ENCODE measurements around the gene SLC11A2. TPM values are rescaled to one million over a fixed set of nuclear protein-coding genes. Genes with fewer than 3 reads are reported as not detected.

Gene SLC11A2
- total RNA-seq, 1 donor from 2014 or later, result 42.9 TPM

- H3K27me3 ChIP-seq (ENCODE audit: control insufficient read depth, insufficient read depth, low read length), result no peaks in the 10 kb centered on the region
- H3K4me3 ChIP-seq (ENCODE audit: low read depth, low read length), result no peak within 1 kb of the TSS
- FAIRE-seq (no peak), DNase-seq (ENCODE audit: low read depth) (no peak)
- H3K36me3 ChIP-seq (ENCODE audit: control insufficient read depth, insufficient read depth, low read length), result no peaks in the 10 kb centered on the region
- no peak for TF ChIP-seq CTCF (IDR thresholded peaks at IDR 0.05; ENCODE audit: insufficient read depth, low read length, severe bottlenecking)
These were observed 73.7 kb downstream of the SLC11A2 start, which contains the start of gene HIGD1C for GRCh38 chr12:50952510-50952909. HIGD1C (plus strand) TSS chr12:50952544; CDS start chr12:50953999, 1,455 bp downstream.

GRCh38 chr12:50951112-50951511 is 75.1 kb downstream of the SLC11A2 start:
- H3K27me3 ChIP-seq (ENCODE audit: control insufficient read depth, insufficient read depth, low read length), result no peaks in the 10 kb centered on the region
- no peak for DNase-seq (ENCODE audit: low read depth)
- no peak for FAIRE-seq
- no peak for TF ChIP-seq CTCF (IDR thresholded peaks at IDR 0.05; ENCODE audit: insufficient read depth, low read length, severe bottlenecking)
- H3K36me3 ChIP-seq (ENCODE audit: control insufficient read depth, insufficient read depth, low read length), result no peaks in the 10 kb centered on the region
- H3K4me3 ChIP-seq (ENCODE audit: low read depth, low read length), result no peak overlapping the region

DNA sequence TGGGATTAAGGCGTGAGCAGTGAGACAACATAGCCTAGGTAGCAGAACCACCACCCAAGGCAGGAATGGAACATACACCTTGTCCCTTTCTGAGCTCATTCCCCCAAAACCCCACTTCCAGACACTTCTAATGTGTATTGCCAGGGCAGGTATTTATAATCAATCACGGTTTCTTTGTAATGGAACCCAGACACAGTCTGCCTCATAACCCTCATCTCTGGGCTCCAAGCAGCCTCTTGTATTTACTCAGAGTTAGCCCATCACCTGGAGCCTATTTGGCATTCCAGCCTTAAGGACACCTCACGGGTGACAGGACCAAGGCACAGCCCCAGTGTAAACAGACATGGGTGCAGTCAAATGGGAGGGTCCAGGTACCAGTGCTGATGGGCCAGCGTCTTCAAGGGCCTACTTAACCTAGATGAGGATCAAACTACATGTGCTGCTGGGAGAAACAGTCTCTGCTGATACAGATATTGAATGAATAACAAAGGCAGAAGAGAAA is 76.3 kb downstream of the SLC11A2 start:
- DNase-seq (ENCODE audit: low read depth) (no peak), FAIRE-seq (no peak)
- TF ChIP-seq CTCF (IDR thresholded peaks at IDR 0.05; ENCODE audit: insufficient read depth, low read length, severe bottlenecking), result no peak
- H3K27me3 ChIP-seq (ENCODE audit: control insufficient read depth, insufficient read depth, low read length), result no peaks in the 10 kb centered on the region
- H3K4me3 ChIP-seq (ENCODE audit: low read depth, low read length), result no peak overlapping the region
- H3K36me3 ChIP-seq (ENCODE audit: control insufficient read depth, insufficient read depth, low read length), result no peaks in the 10 kb centered on the region

- TF ChIP-seq CTCF (IDR thresholded peaks at IDR 0.05; ENCODE audit: insufficient read depth, low read length, severe bottlenecking), result no peak
- Histone ChIP-seq H3K4me3 (ENCODE audit: low read depth, low read length) (no peak overlapping the region), H3K27me3 (ENCODE audit: control insufficient read depth, insufficient read depth, low read length) (no peaks in the 10 kb centered on the region), H3K36me3 (ENCODE audit: control insufficient read depth, insufficient read depth, low read length) (no peaks in the 10 kb centered on the region)
- DNase-seq (ENCODE audit: low read depth), result no peak
- no peak for FAIRE-seq
These were observed 77.4 kb downstream of the SLC11A2 start for GRCh38 chr12:50948798-50949197.

DNA sequence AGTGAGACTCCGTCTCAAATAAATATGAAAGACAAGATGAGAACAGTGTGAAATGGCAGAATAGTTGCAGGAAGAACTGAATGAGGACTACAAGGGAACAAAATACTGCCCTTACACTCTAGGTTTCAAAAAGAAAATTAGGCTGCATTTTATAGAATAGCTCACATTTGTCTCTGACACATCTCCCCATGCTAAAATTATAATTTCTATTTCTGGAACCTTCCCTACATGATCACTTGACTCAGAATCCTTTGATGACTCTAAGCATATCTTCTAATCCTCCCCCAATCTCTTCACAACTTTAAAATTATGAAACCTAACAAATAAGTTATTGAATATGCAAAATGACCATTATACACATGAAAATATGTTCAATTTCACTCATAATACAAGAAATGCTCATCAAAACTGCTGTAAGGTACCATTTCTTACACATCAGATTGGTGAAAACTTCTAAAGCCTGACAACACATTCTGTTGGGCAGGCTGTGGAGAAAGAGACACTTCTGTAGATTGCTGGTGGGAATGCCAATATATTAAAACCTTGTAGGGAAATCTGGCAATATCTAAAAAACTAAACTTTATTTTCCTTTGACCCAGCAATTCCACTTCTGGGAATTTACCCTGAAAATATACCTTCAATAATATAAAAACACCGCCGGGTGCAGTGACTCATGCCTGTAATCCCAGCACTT is 78.1 kb downstream of the SLC11A2 start:
- H3K36me3 ChIP-seq (ENCODE audit: control insufficient read depth, insufficient read depth, low read length), result no peaks in the 10 kb centered on the region
- no peak overlapping the region for H3K4me3 ChIP-seq (ENCODE audit: low read depth, low read length)
- no peaks in the 10 kb centered on the region for H3K27me3 ChIP-seq (ENCODE audit: control insufficient read depth, insufficient read depth, low read length)
- FAIRE-seq (no peak), DNase-seq (ENCODE audit: low read depth) (no peak)
- TF ChIP-seq CTCF (IDR thresholded peaks at IDR 0.05; ENCODE audit: insufficient read depth, low read length, severe bottlenecking), result no peak

GRCh38 chr12:50937653-50938052 is 88.5 kb downstream of the SLC11A2 start:
- Histone ChIP-seq H3K36me3 (ENCODE audit: control insufficient read depth, insufficient read depth, low read length) (no peaks in the 10 kb centered on the region), H3K4me3 (ENCODE audit: low read depth, low read length) (no peak overlapping the region), H3K27me3 (ENCODE audit: control insufficient read depth, insufficient read depth, low read length) (no peaks in the 10 kb centered on the region)
- TF ChIP-seq CTCF (IDR thresholded peaks at IDR 0.05; ENCODE audit: insufficient read depth, low read length, severe bottlenecking), result no peak
- no peak for DNase-seq (ENCODE audit: low read depth)
- no peak for FAIRE-seq
